GM21447 (cell line): Measurements from ENCODE around the gene CEBPA.
"Not testable (repeated sequence)": the region's sequence is repeated elsewhere in the genome, so short reads cannot be mapped to it uniquely, and the experiment has no call there.

Experiments used
- ATAC-seq: cut with Tn5 transposase; IDR thresholded peaks from one replicate; pipeline ENCODE4 v1.9.1; 2021; ENCODE audit not compliant: unreplicated experiment

Gene CEBPA

DNA sequence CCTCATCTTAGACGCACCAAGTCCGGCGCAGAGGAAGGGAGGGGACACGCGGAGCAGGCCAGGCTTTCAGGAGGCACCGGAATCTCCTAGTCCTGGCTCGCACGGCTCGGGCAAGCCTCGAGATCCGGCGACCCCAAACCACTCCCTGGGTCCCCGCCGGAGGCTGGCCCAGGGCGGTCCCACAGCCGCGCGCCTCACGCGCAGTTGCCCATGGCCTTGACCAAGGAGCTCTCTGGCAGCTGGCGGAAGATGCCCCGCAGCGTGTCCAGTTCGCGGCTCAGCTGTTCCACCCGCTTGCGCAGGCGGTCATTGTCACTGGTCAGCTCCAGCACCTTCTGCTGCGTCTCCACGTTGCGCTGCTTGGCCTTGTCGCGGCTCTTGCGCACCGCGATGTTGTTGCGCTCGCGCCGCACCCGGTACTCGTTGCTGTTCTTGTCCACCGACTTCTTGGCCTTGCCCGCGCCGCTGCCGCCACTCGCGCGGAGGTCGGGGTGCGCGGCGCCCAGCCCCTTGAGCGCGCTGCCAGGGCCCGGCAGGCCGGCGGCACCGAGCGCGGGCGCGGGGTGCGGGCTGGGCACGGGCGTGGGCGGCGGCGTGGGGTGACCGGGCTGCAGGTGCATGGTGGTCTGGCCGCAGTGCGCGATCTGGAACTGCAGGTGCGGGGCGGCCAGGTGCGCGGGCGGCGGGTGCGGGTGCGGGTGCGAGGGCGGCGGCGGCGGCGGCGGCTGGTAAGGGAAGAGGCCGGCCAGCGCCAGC is 1.0 kb downstream of the CEBPA start:
- ATAC-seq: no peak

DNA sequence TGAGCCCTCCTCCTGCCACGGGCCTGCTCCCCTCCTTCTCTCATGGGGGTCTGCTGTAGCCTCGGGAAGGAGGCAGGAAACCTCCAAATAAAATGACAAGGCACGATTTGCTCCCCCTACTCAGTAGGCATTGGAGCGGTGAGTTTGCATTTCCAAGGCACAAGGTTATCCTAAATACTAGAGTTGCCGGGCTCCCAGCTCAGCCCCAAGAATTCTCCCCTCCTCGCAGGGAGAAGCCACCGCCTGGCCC is 1.5 kb downstream of the CEBPA start:
- no peak for ATAC-seq

DNA sequence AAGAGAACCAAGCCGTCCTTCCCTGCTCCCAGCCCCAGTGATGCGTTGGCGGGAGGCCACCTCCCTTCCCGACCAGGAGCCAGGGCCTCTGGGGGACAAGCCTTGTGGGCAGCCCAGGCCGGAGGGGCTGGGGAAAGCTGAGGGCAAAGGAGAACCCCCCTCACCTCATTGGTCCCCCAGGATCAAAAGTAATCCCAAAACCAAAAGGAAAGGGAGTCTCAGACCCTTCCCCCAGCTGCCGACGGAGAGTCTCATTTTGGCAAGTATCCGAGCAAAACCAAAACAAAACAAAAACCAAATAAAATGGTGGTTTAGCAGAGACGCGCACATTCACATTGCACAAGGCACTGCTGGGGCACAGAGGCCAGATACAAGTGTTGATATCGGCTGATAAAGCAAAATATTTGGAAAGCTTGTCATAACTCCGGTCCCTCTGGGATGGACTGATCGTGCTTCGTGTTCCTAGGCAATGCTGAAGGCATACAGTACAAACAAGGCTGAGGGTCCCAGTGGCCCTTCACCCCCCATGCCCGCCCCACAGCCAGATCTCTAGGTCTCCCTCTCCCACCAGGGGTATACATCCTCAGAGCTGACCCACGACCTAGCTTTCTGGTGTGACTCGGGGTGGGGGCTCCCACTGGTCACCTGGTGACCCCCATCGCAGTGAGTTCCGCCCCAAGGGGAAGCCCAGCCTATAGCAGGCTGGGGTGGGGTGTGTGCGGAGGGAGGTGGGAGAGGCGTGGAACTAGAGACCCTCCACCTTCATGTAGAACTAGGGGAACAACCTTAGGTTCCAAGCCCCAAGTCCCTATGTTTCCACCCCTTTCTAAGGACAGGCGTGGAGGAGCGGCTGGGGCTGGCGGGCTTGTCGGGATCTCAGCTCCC is 2.1 kb downstream of the CEBPA start:
- no peak for ATAC-seq

DNA sequence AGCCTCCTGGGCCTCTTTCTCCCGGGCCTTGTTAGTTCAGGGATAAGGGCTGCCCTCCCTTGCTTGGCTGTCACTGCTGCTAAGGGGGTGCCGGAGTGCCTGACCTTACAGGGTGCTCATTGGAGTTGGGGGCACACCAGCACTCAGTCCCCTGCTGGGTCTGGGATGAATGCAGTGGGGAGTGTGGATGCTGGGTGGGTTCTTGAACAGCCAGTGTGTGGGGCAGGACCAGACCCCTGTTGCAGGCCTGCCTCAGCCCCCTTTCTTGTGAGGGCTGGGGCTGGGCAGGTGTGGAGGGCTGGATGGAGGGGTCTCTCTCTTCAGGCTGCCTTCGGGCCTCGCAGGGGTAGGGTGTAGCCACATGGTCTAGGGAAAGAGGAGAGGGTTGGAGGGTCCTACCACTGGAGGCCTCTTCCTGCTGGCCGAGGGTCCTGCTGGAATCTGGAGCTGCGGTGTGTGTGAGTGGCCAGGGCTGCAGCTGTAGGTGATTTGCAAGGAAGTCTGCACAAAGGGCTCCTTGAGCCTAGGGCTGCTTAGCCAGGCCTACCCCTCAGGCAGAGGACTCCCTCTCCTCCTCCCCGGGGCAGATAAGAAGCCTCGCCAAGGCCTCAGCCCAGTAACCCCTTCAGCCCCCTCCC is 3.2 kb downstream of the CEBPA start:
- no peak for ATAC-seq

DNA sequence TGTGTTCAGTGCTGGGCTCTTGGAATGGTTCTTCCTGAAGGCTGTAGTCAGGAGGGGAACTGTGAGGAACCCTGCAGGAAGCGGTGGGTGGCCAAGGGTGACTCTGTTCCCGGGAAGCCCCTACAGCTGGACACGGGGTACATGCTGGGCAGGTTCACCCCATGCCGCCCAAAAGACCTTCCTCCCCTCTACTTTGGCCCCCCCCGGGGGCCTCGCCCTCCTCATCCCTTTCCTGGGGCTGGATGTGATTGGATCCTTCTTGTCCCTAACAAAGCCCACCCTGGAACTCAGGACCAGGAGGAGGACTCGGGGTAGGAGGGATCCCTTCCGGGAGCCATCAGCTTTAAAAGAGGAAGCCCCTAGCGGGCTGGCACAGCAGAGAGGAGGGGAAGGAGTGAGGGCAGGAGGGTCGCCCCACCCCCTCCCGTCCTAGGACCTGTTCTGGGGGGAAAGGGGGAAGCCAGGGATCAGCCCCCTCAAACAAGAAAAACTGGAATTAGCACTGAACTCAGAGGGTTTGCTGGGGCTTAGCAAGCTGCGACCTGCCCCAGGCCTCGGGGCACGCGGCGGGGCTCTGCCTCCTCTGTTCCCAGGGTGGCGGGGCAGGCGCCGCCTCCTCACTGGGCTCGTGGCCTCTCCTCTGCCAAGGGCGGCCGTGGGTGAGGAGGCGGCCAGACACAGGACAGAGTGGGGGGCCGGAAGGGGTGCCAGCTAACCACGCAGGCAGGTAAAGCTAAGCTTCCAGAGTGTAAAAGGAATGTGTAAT is 4.0 kb downstream of the CEBPA start:
- ATAC-seq: no peak

DNA sequence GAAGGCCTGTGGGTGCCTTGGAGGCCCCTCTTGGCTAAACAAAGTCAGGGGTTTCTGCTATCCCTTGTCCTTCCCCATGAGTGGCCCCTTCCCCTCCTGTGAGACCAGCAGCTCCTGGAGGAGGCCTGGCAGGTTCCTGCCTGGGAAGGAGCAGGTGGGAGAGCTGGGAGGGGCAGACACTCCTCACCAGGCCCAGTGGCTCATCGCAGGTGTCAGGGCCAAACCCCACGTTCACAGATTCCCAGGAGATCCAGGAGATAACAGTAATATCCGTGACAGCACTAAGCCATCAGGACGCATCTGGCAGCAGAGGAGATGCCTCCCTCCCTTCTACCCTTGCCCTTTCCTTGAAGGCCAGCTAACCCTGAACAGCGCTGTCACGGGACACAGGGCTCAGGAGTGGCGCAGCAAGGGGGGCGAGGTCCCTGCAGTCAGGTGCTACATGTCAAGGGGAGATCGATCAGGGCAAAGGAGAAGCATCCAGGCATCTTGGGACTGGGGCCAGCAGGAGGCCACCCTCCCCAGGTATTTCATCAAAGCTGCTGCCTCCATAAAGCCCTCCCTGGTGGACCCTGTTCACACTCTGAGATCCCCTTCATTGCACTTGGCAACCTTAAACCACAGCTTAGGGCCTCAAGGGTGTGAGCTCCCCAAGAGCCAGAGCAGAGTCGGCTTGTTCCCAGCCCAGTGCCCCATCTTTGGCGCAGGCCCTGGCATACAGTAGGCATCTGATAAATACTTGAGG is 4.8 kb downstream of the CEBPA start:
- no peak for ATAC-seq

DNA sequence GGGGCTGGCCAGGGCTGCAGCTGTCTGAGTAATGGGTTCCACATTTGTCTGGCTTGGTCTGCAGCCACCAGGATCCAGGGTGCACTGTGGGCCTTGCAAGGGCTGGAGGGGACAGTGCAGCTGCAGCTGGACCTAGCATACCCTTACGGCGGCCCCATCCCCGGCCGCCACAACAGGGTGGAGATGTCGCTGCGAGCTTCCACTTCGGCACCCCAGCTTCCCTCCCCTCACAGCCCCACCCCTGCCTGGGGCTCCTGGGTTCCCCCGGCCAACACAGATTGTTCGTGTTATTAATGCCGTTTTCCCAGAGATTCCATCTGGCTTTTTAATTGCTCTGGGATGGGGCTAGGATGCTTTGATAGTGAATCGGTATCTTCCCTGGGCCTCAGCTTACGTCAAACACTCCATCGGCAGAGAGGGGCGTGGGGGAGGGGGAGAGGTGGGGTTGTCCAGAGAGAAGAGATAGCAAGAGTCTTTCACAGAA is 5.8 kb downstream of the CEBPA start:
- no peak for ATAC-seq

DNA sequence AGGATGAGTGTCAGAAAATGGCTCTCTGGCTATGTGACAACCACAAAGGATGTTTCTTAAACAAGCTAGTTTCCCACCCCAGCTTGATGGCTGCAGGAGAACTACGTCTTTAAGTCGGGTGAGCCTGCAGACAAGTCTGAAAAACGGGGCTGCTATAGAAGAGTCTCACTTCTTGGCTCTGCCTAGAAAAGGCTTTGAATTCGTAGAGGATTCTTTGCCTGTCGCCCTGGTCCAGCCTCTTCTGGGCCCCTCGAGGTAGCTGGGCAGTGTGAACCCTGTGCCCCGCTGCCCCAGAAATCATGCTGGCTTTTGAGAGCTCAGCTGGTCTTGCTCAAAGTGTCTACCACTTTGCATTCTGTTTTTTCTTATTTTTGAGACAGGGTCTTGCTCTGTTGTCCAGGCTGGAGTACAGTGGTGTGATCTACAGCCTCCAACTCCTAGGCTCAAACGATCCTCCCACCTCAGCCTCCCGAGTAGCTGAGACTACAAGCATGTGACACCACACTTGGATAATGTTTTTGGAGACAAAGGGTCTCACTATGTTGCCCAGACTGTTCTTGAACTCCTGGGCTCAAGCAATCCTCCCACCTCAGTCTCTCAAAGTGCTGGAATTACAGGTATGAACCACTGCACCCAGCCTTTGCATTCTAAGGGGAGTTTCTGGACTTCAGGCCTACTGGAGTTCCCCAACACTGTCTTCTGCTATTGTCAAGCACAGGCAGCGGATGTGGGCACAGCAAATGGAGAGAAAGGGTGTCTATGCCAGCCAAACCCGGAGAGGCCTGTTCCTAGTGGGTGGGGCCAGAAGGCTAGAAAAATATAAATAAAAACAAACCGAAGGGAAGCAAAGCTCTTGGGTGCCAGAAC is 6.5 kb downstream of the CEBPA start:
- no peak for ATAC-seq

DNA sequence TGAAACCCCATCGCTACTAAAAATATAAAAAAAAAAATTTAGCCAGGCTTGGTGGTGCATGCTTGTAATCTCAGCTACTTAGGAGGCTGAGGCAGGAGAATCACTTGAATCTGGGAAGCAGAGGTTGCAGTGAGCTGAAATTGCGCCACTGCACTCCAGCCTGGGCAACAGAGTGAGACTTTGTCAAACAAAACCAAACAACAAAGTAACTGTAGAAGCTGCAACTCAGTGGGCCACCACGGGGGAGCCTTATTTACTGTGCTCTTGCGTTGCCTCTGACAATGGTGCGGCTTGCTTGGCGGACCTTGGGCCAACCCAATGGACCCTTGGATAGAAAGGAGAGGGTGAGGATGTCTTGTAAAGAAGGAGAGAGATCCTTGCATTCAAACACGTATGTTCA is 7.3 kb downstream of the CEBPA start:
- not testable (repeated sequence) for ATAC-seq

DNA sequence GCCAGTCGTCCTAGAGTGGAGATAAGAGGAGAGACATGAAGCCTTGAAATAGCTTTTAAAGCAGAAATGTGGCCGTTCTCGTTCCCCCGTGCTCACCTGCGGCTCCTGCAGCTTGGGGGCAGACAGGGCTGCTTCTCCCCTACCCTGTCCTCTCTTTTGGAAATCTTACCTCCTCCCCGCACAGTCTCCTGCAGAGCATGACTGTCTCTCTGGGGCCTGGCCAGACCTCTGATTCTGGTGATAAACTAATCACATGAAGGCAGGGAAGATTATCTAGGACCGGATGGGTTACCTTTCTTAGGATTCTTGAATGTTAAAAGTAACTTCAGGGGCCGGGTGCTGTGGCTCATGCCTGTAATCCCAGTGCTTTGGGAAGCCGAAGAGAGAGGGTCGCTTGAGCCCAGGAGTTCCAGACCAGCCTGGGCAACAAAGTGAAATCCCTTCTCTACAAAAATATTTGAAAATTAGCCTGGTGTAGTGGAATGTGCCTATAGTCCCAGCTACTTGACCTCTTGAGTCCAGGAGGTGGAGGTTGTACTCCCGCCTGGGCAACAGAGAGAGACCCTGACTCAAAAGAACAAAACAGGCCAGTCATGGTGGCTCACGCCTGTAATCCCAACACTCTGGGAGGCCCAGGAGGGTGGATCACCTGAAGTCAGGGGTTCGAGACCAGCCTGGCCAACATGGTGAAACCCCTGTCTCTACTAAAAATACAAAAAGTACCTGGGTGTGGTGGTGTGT is 8.1 kb downstream of the CEBPA start:
- ATAC-seq: no peak

DNA sequence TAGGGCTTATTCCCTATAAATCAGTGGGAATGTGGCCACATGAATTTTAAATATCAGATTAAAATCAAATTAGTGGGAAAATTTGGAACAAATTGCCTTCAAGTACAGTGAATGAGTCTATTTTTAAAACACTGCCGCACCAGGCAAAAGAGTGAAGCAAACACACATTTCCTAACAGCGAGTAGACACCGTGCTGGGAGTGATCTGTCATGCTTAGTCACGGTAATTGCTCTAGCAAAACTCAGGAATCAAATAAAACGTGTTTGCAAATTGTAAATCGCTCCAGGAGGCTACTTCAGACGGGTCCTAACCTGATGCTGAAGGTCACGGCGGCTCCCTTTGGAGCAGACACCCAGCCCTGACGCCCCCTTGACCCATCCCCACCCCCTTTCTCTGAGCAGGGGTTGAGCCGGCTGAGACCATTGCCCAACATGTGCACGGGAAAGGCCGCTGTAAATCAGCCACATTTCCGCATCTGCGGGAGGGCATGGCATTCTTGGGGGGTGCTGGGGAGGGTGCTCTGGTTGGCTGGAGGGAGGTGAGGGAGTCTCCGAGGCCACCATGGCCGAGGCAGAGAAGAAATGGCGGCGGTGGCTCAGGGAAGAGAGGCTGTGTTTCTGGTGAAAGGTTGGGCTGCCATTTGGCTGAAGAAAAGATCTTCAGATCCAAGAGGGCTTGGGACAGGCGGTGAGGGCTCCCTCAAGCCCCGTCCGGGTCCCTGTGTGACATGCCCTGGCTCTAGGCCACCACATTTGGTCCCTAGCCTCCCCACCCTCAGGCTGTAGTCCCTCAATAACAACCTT is 8.9 kb downstream of the CEBPA start:
- no peak for ATAC-seq

DNA sequence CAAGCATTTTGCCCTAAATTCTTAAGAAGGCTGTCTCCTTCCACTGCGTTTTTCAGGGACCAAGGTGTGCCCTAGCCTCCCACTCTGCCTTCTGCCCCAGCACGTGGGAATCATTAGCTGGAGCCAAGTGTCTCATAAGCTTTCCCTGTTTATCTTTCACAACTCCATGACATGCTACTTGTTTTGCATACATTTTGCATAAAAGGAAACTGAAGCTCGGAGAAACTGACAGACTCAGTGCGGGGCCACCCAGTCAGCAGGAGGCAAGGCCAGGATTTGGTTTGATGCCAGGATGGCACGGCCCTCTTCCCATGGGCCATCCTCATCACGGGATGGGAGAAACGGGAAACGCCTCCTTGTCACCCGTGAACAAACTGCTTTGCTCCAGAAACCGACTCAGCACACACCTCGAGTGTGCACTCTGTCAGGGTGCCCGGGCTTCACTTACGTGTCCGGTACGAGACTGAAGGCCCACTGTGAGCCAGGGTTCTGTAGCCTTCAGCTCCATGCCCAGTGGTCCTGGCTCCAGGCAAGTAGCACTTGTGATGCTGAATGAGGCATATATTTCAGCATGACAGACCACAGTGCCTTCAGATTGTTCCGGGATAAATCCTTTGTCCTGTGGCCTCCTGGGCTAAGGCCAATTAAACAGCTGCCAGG is 9.6 kb downstream of the CEBPA start:
- ATAC-seq: no peak

DNA sequence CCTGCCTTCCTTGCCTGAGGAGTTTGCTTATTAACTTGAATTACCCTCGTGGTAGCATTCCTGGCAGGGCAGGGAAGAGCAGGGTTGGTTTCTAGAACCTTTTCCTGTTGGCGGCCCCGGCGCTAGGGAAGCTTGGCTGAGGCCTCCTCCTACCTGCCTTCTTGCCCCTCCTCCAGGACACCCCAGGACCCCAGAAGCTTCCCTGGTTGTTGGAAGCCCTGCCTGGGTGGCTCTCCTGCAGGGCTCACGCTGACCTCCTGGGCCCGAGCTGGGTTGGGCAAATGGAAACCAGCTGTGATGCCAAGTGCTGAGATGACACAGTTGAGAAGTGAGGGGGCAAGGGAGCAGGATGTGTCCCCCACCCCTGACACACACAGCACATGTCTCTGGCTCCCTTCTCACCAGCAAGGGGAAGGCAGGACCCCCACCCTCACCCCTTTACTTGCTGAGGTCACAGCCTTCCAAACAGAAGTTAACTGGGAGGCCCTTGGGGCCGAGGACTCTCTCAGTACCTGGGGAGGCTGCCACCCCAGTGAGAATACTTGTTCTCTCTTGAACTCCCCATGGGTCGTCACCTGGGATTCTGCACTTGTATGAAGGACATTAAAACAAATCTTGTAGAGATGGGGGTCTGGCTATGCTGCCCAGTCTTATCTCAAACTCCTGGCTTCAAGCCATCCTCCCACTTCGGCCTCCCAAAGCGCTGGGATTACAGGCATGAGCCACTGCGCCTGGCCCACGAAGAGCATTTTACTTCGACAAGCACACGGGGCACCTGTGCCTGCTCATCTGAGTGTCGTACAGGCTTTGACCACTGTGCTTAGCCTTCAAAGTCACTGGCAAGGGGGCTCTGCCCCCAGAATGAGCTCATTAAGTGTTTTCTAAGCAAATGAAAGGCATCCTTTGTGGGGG is 10.5 kb downstream of the CEBPA start:
- ATAC-seq: no peak

DNA sequence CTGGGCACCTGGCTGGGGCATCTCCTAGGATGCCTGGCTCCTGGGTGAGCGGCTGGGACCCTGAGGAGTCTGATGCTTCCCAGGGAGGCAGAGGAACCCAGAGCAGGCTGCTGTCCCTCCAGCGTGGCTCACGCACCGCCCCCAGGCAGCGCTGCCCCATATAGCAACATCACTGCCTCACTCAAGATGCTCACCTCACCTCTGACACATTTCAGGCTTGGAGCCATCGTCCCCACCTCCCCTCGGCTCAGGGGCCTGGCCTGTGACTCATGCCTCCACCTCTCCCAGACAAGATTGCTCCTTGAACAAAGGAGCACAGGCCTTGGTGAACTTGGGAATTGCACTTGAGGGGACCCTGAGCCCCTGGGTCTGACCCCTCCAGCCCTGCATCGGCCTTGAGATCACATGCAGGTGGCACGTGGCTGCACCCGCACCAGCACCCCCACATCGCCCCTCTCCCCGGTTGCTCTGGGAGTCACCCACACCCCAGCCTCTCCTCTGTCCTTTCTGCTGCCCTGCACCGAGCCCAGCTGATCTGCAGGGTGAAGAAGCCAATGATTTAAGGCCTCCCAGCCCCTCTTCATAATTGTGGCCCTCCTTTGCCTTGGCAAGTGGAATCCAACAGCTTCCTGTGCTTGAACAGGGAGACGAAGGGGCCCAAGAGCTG is 11.2 kb downstream of the CEBPA start:
- no peak for ATAC-seq

DNA sequence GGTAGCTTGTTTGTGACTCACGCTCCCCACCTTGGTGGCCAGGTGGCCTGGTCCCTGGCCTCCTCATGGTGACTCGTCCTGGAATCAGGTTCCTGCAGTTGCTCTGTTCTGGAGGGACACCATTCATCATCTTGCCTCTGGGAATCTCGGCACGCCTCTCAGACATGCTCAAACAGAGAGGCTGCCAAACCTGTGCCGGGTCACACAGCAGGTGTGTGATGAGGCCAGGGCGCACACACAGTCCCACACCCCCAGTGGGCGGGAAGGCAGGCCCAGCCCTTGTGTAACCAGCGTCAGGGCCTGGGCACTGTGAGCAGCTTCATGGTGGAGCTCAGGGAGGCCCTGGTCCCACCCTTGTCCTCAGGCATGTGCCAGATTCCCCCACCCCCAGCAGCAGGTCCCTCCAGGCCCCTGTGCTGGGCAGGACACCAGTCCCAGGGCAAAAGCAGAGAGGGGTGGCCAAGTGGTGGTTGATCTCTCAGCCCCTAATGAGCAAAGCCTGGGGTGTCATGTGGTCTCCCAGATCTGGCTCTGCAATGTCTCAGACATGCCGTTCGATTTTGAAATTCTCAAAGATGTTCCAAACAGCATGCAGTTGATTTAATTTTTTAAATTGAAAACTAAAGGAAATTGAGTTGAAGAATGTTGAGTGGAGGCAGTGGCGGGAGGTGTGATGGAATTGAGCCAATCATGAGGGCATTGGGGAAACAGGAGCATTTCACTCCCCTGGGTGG is 12.1 kb downstream of the CEBPA start:
- ATAC-seq: no peak
